ENCODE data around the gene ERGIC3. TPM values are rescaled to one million over a fixed set of nuclear protein-coding genes. Genes with fewer than 3 reads are reported as not detected.

ERGIC3 gene
- total and polyA plus RNA-seq, 2 of the 4 experiments (the other 2 are of a cell fraction), result 434 to 438 TPM

DNA sequence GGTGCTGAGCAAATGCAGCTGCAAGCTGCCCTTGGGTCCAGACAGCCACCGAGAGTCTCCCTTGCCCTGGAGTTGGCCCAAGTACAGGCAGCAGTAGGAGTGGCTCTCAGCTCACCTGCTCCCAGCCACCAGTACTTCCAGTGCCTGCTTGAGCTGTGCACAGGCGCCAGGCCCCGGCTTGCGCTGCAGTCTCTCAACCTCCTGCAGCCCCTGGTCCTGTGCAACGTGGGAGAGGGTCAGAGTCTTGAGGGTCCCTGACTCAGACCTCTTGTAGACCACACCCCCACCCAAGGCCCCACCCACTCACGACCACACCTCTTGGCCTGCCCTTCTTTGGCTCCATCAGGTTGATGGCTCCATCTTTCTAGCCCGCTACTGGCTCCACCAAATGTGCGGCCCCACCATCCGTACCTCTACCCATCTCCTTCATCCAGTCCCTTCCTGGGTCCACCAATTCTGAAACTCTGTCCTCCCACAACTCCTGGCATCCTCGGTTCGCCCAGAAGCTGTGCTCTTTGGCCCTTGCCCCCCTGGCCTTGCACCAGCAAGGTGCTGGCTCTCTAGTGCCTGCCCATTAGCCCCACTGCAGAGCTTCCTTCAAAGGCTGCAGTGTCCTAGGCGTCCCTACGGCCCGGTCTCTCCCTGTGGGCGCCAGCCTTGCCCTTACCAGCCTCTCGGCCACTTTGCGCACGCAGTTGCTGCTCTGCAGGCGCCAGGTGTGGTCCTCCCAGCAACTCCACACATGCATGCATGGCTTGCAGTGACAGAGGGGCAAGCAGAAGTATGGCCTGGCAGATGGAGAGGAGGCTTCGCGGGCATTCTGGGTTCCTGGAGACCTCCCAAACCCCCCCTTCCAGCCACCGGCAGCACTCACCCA is 57.3 kb downstream of the ERGIC3 start:
- intact Hi-C loops (cut with micrococcal nuclease), result no loop called here
- Histone ChIP-seq H4K91ac (ENCODE audit: insufficient read depth, low read depth, low read length) (no peak overlapping the region), H4K20me1 (ENCODE audit: insufficient read depth, low read length) (no peaks in the 10 kb centered on the region; the same call in 1 of the 2 replicates), H2AK5ac (ENCODE audit: low read depth, low read length) (no peak overlapping the region), H3K79me1 (ENCODE audit: low read depth in 1 of 2, low read length in 2 of 2) (no peaks in the 10 kb centered on the region), H2BK20ac (ENCODE audit: low read depth, low read length) (no peak overlapping the region), H3K18ac (ENCODE audit: low read depth, low read length) (no peak overlapping the region), H3K14ac (replicated peaks; ENCODE audit: low read depth, low read length) (no peak overlapping the region), H3K9me3 (ENCODE audit: control insufficient read depth, insufficient read depth, low read length) (no peaks in the 10 kb centered on the region), H3K4me3 (ENCODE audit: insufficient read depth, low read depth, low read length) (no peak overlapping the region), H3K9me1 (ENCODE audit: insufficient read depth, low read length) (no peaks in the 10 kb centered on the region), H3K27me3 (ENCODE audit: control insufficient read depth, insufficient read depth, low read length) (peaks cover 55% of the 10 kb centered on the region), H3K4me1 (ENCODE audit: control insufficient read depth, insufficient read depth, low read length) (peaks cover 3% of the 10 kb centered on the region), H3K4ac (ENCODE audit: low read depth, low read length) (no peak overlapping the region), H3K56ac (ENCODE audit: extremely low read depth, insufficient read depth, low read length) (no peak overlapping the region), H2BK15ac (ENCODE audit: low read depth, low read length) (no peak overlapping the region), H3K9ac (ENCODE audit: low read depth, low read length) (no peak overlapping the region), H4K5ac (ENCODE audit: low read depth, low read length) (no peak overlapping the region), H3K27ac (ENCODE audit: insufficient read depth, low read length) (no peak overlapping the region), H4K8ac (ENCODE audit: low read depth in 2 of 2, low read length in 2 of 2) (no peak overlapping the region), H2AK9ac (replicated peaks; ENCODE audit: low read depth, low read length, poor library complexity) (no peak overlapping the region), H2AFZ (replicated peaks; ENCODE audit: low read length, poor library complexity) (peak overlapping the region; percentile 40), H3K36me3 (ENCODE audit: control insufficient read depth, insufficient read depth, low read length) (no peaks in the 10 kb centered on the region), H2BK5ac (ENCODE audit: low read depth, low read length, poor library complexity, severe bottlenecking) (no peak overlapping the region), H3K4me2 (ENCODE audit: low read depth, low read length) (no peak overlapping the region), H3K23ac (ENCODE audit: low read depth, low read length) (no peak overlapping the region), H2BK120ac (ENCODE audit: low read depth, low read length) (no peak overlapping the region)
- TF ChIP-seq MXI1 (IDR thresholded peaks at IDR 0.05; ENCODE audit: borderline replicate concordance, low read depth, low read length) (no peak), MAZ (IDR thresholded peaks at IDR 0.05; ENCODE audit: borderline replicate concordance, low read depth, low read length) (no peak), RAD21 (IDR thresholded peaks at IDR 0.05; ENCODE audit: low read length) (no peak), SMC3 (IDR thresholded peaks at IDR 0.05; ENCODE audit: low read depth, low read length) (no peak)
- TF ChIP-seq, protein P1, sequence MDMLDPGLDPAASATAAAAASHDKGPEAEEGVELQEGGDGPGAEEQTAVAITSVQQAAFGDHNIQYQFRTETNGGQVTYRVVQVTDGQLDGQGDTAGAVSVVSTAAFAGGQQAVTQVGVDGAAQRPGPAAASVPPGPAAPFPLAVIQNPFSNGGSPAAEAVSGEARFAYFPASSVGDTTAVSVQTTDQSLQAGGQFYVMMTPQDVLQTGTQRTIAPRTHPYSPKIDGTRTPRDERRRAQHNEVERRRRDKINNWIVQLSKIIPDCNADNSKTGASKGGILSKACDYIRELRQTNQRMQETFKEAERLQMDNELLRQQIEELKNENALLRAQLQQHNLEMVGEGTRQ (IDR thresholded peaks at IDR 0.05; ENCODE audit: low read depth, low read length), result no peak
- TF ChIP-seq, protein P2, sequence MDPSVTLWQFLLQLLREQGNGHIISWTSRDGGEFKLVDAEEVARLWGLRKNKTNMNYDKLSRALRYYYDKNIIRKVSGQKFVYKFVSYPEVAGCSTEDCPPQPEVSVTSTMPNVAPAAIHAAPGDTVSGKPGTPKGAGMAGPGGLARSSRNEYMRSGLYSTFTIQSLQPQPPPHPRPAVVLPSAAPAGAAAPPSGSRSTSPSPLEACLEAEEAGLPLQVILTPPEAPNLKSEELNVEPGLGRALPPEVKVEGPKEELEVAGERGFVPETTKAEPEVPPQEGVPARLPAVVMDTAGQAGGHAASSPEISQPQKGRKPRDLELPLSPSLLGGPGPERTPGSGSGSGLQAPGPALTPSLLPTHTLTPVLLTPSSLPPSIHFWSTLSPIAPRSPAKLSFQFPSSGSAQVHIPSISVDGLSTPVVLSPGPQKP (IDR thresholded peaks at IDR 0.05; ENCODE audit: borderline replicate concordance, low read depth, low read length), result no peak
- ChIA-PET CTCF (no interaction called here), POLR2A (ENCODE audit: unreplicated experiment) (interaction anchor here (0.6 kb wide), 1 partner anchor 10 kb away, joined by 10 read pairs; no protein-coding TSS in a partner anchor)
- ATAC-seq (ENCODE audit: low read depth), result no peak
- in situ Hi-C loops (cut with MboI; ENCODE audit: low sequenced_read_pairs), result no loop called here
- dilution Hi-C loops (cut with HindIII; ENCODE audit: low sequenced_read_pairs, unreplicated experiment), result no loop called here
- DNase-seq, result no peak
- BruUV-seq (replicated peaks), result no TSS peak
- 81% methylated on average over 13 of the region's 22 CpGs; no CpG with 5 or more reads in 1 of the 2 experiments for WGBS, 2 experiments (ENCODE audit: extremely low coverage in 2 of 2, insufficient read length in 1 of 2)

All from IMR-90 (cell line).